Measurements from ENCODE around the gene PIEZO1. TPM values are rescaled to one million over a fixed set of nuclear protein-coding genes. Genes with fewer than 3 reads are reported as not detected.

Gene PIEZO1
- total RNA-seq, 2 experiments from 2014 or later = 206 to 220 TPM

- Mint-ChIP-seq H3K9me3 (no peaks in the 10 kb centered on the region), H3K27ac (no peak overlapping the region), H3K4me1 (peaks cover 15% of the 10 kb centered on the region), H3K27me3 (no peaks in the 10 kb centered on the region), H3K4me3 (no peak overlapping the region), H3K36me3 (peaks cover 14% of the 10 kb centered on the region)
- POLR2A ChIA-PET = interaction anchor here (0.6 to 1.5 kb wide), 3 partner anchors 22 to 106 kb away, joined by 3 to 5 read pairs (median 3); partner anchors contain the start of gene PIEZO1
- DNase-seq (no peak), ATAC-seq (ENCODE audit: low read depth) (no peak)
These were observed 20.9 kb upstream of the PIEZO1 start for GRCh38 chr16:88805887-88806393.

- Mint-ChIP-seq H3K27me3 (no peaks in the 10 kb centered on the region), H3K4me3 (no peak overlapping the region), H3K4me1 (peaks cover 20% of the 10 kb centered on the region), H3K27ac (no peak overlapping the region), H3K9me3 (no peaks in the 10 kb centered on the region), H3K36me3 (peaks cover 14% of the 10 kb centered on the region)
- no peak for DNase-seq
- POLR2A ChIA-PET = interaction anchor here (1.1 to 1.5 kb wide), 2 partner anchors 21 to 102 kb away, joined by 3 to 5 read pairs; partner anchors contain the start of gene PIEZO1
- ATAC-seq (ENCODE audit: low read depth) = no peak
These were observed 20.3 kb upstream of the PIEZO1 start for GRCh38 chr16:88805340-88805715.

GRCh38 chr16:88804552-88805339 lies 19.7 kb upstream of the PIEZO1 start:
- Mint-ChIP-seq H3K27me3 (no peaks in the 10 kb centered on the region), H3K4me1 (peaks cover 21% of the 10 kb centered on the region), H3K27ac (peak overlapping the region; percentile 80), H3K4me3 (peak overlapping the region; percentile 90), H3K36me3 (peaks cover 12% of the 10 kb centered on the region), H3K9me3 (no peaks in the 10 kb centered on the region)
- peak; percentile 67 for DNase-seq
- peak; percentile 9 for ATAC-seq (ENCODE audit: low read depth)
- POLR2A ChIA-PET = interaction anchor here (0.9 to 2.4 kb wide), 3 partner anchors 23 to 101 kb away, joined by 3 to 13 read pairs (median 3); no protein-coding TSS in a partner anchor

GRCh38 chr16:88804173-88804551 lies 19.1 kb upstream of the PIEZO1 start:
- POLR2A ChIA-PET = interaction anchor here (0.9 to 2.4 kb wide), 5 partner anchors 8 to 100 kb away, joined by 3 to 13 read pairs (median 7); partner anchors contain the start of gene APRT
- H3K4me3 Mint-ChIP-seq = peak overlapping the region; percentile 90
- H3K27me3 Mint-ChIP-seq = no peaks in the 10 kb centered on the region
- H3K9me3 Mint-ChIP-seq = no peaks in the 10 kb centered on the region
- no peak for ATAC-seq (ENCODE audit: low read depth)
- H3K27ac Mint-ChIP-seq = peak overlapping the region; percentile 80
- DNase-seq = no peak
- peaks cover 12% of the 10 kb centered on the region for H3K36me3 Mint-ChIP-seq
- peaks cover 21% of the 10 kb centered on the region for H3K4me1 Mint-ChIP-seq

- peak; percentile 45 for ATAC-seq (ENCODE audit: low read depth)
- Mint-ChIP-seq H3K36me3 (peaks cover 10% of the 10 kb centered on the region), H3K27me3 (no peaks in the 10 kb centered on the region), H3K4me3 (peak within 1 kb of the TSS; percentile 90), H3K4me1 (peaks cover 23% of the 10 kb centered on the region), H3K9me3 (no peaks in the 10 kb centered on the region), H3K27ac (peak within 1 kb of the TSS; percentile 89)
- peak; percentile 97 for DNase-seq
- POLR2A ChIA-PET = interaction anchor here (0.6 to 2.4 kb wide), 8 partner anchors 9 to 512 kb away, joined by 3 to 13 read pairs (median 6); partner anchors contain the start of genes APRT and RNF166
These were observed 18.4 kb upstream of the PIEZO1 start, which contains the start of gene CDT1 for GRCh38 chr16:88803264-88803987. Gene CDT1 (plus strand): TSS chr16:88803789. CDS start chr16:88803832, 43 bp downstream.

- no peak for DNase-seq
- Mint-ChIP-seq H3K36me3 (peaks cover 3% of the 10 kb centered on the region), H3K9me3 (no peaks in the 10 kb centered on the region), H3K27me3 (no peaks in the 10 kb centered on the region), H3K4me3 (peak overlapping the region; percentile 22), H3K4me1 (peaks cover 23% of the 10 kb centered on the region), H3K27ac (peak overlapping the region; percentile 65)
- POLR2A ChIA-PET = interaction anchor here (0.8 to 2.8 kb wide), 6 partner anchors 15 to 345 kb away, joined by 3 to 8 read pairs (median 4); partner anchors contain the start of gene PIEZO1
- ATAC-seq (ENCODE audit: low read depth) = no peak
These were observed 15.2 kb upstream of the PIEZO1 start for GRCh38 chr16:88800277-88800592.

GRCh38 chr16:88799569-88800276 lies 14.7 kb upstream of the PIEZO1 start:
- peaks cover 3% of the 10 kb centered on the region for H3K36me3 Mint-ChIP-seq
- peak overlapping the region; percentile 22 for H3K4me3 Mint-ChIP-seq
- H3K27ac Mint-ChIP-seq = peak overlapping the region; percentile 65
- H3K4me1 Mint-ChIP-seq = peaks cover 28% of the 10 kb centered on the region
- DNase-seq = peak; percentile 55
- POLR2A ChIA-PET = interaction anchor here (0.8 to 2.8 kb wide), 6 partner anchors 15 to 344 kb away, joined by 3 to 8 read pairs (median 4); partner anchors contain the start of gene PIEZO1
- H3K9me3 Mint-ChIP-seq = no peaks in the 10 kb centered on the region
- ATAC-seq (ENCODE audit: low read depth) = peak; percentile 26
- no peaks in the 10 kb centered on the region for H3K27me3 Mint-ChIP-seq

GRCh38 chr16:88798772-88799455 lies 13.9 kb upstream of the PIEZO1 start:
- Mint-ChIP-seq H3K27me3 (no peaks in the 10 kb centered on the region), H3K27ac (no peak overlapping the region), H3K36me3 (peaks cover 1% of the 10 kb centered on the region), H3K9me3 (no peaks in the 10 kb centered on the region), H3K4me1 (peaks cover 31% of the 10 kb centered on the region), H3K4me3 (no peak overlapping the region)
- DNase-seq (no peak), ATAC-seq (ENCODE audit: low read depth) (no peak)
- POLR2A ChIA-PET = interaction anchor here (1.1 to 2.8 kb wide), 4 partner anchors 14 to 343 kb away, joined by 3 to 8 read pairs (median 4); partner anchors contain the start of gene PIEZO1

- POLR2A ChIA-PET = interaction anchor here (0.6 kb wide), 1 partner anchor 442 kb away, joined by 3 read pairs; no protein-coding TSS in a partner anchor
These were observed 13.1 kb upstream of the PIEZO1 start for GRCh38 chr16:88798073-88798472.

GRCh38 chr16:88796278-88796677 lies 11.3 kb upstream of the PIEZO1 start:
- Mint-ChIP-seq H3K4me1 (peaks cover 45% of the 10 kb centered on the region), H3K36me3 (peaks cover 1% of the 10 kb centered on the region), H3K27ac (no peak overlapping the region), H3K9me3 (no peaks in the 10 kb centered on the region), H3K27me3 (no peaks in the 10 kb centered on the region), H3K4me3 (no peak overlapping the region)
- ATAC-seq (ENCODE audit: low read depth) = no peak
- POLR2A ChIA-PET = interaction anchor here (0.6 to 1.3 kb wide), 5 partner anchors 17 to 134 kb away, joined by 3 to 6 read pairs (median 3); partner anchors contain the start of genes GALNS, MVD and TRAPPC2L
- no peak for DNase-seq

More at GRCh38 chr16:88798073-88798472, 13.1 kb upstream of the PIEZO1 start:
- ATAC-seq (ENCODE audit: low read depth) (no peak), DNase-seq (no peak)
- H3K4me1 Mint-ChIP-seq = peaks cover 37% of the 10 kb centered on the region
- no peaks in the 10 kb centered on the region for H3K27me3 Mint-ChIP-seq
- H3K27ac Mint-ChIP-seq = no peak overlapping the region
- H3K4me3 Mint-ChIP-seq = no peak overlapping the region
- no peaks in the 10 kb centered on the region for H3K9me3 Mint-ChIP-seq
- H3K36me3 Mint-ChIP-seq = peaks cover 1% of the 10 kb centered on the region

GRCh38 chr16:88793251-88793954 lies 8.4 kb upstream of the PIEZO1 start:
- ATAC-seq (ENCODE audit: low read depth) = peak; percentile 28
- Mint-ChIP-seq H3K4me1 (peaks cover 39% of the 10 kb centered on the region), H3K36me3 (no peaks in the 10 kb centered on the region), H3K27ac (peak overlapping the region; percentile 74), H3K27me3 (no peaks in the 10 kb centered on the region), H3K9me3 (no peaks in the 10 kb centered on the region), H3K4me3 (peak overlapping the region; percentile 51)
- POLR2A ChIA-PET = interaction anchor here (1.0 to 3.4 kb wide), 4 partner anchors 9 to 112 kb away, joined by 5 to 14 read pairs (median 6); partner anchors contain the start of gene PIEZO1
- DNase-seq = no peak

Data from activated naive CD8-positive, alpha-beta T cell treated with anti-CD3 and anti-CD28 coated beads, Interleukin-2, amount 10 ng/mL, durations not matched to agents 7 days and 5 days (primary cell).